ENCODE data around the gene KCNT2.

Gene KCNT2

GRCh38 chr1:196466654-196467053 lies 141.6 kb downstream of the KCNT2 start:
- POLR2A ChIA-PET: no interaction called here
- Histone ChIP-seq H3K9me3 (ENCODE audit: control insufficient read depth, insufficient read depth, low read depth, low read length) (no peaks in the 10 kb centered on the region), H3K4me3 (ENCODE audit: low read depth, low read length) (no peak overlapping the region), H3K4me1 (ENCODE audit: control insufficient read depth, insufficient read depth, low read length) (no peaks in the 10 kb centered on the region), H3K27ac (ENCODE audit: extremely low read depth, low read depth, low read length) (no peak overlapping the region), H3K36me3 (ENCODE audit: control insufficient read depth in 2 of 2, insufficient read depth in 1 of 2, low read length in 2 of 2) (no peaks in the 10 kb centered on the region)
- CTCF ChIA-PET: no interaction called here
- TF ChIP-seq SP2 (tag by site-specific recombination; IDR thresholded peaks at IDR 0.05) (no peak), AEBP2 (tag by site-specific recombination; IDR thresholded peaks at IDR 0.05; ENCODE audit: borderline replicate concordance) (no peak), BCL11A (tag by site-specific recombination; IDR thresholded peaks at IDR 0.05; ENCODE audit: low read depth) (no peak), ZNF629 (tag by site-specific recombination; IDR thresholded peaks at IDR 0.05) (no peak), KLF1 (tag by site-specific recombination; IDR thresholded peaks at IDR 0.05) (no peak), ZNF670 (tag by site-specific recombination; IDR thresholded peaks at IDR 0.05; ENCODE audit: low read depth) (no peak), PBX3 (CRISPR knock-in tag; IDR thresholded peaks at IDR 0.05) (no peak), ZBTB8A (tag by site-specific recombination; IDR thresholded peaks at IDR 0.05) (no peak), ZNF707 (tag by site-specific recombination; IDR thresholded peaks at IDR 0.05) (no peak)

- CTCF ChIA-PET: no interaction called here
- Histone ChIP-seq H3K9me3 (ENCODE audit: control insufficient read depth, insufficient read depth, low read depth, low read length) (no peaks in the 10 kb centered on the region), H3K4me3 (ENCODE audit: low read depth, low read length) (no peak overlapping the region), H3K27ac (ENCODE audit: extremely low read depth, low read depth, low read length) (no peak overlapping the region), H3K36me3 (ENCODE audit: control insufficient read depth in 2 of 2, insufficient read depth in 1 of 2, low read length in 2 of 2) (no peaks in the 10 kb centered on the region), H3K4me1 (ENCODE audit: control insufficient read depth, insufficient read depth, low read length) (no peaks in the 10 kb centered on the region)
- POLR2A ChIA-PET: no interaction called here
- TF ChIP-seq ATF2 (tag by site-specific recombination; IDR thresholded peaks at IDR 0.05; ENCODE audit: low read depth) (no peak), ZSCAN23 (tag by site-specific recombination; IDR thresholded peaks at IDR 0.05) (no peak), ZNF157 (tag by site-specific recombination; IDR thresholded peaks at IDR 0.05) (no peak), ZNF548 (tag by site-specific recombination; IDR thresholded peaks at IDR 0.05) (no peak), KLF17 (tag by site-specific recombination; IDR thresholded peaks at IDR 0.05) (no peak), ZNF211 (tag by site-specific recombination; IDR thresholded peaks at IDR 0.05; ENCODE audit: low read depth) (no peak), ZNF626 (tag by site-specific recombination; IDR thresholded peaks at IDR 0.05) (no peak), ZNF658 (tag by site-specific recombination; IDR thresholded peaks at IDR 0.05) (no peak), ZSCAN18 (tag by site-specific recombination; IDR thresholded peaks at IDR 0.05) (no peak), ZBTB10 (tag by site-specific recombination; IDR thresholded peaks at IDR 0.05) (no peak), GLI4 (tag by site-specific recombination; IDR thresholded peaks at IDR 0.05) (no peak), KLF7 (tag by site-specific recombination; IDR thresholded peaks at IDR 0.05; ENCODE audit: borderline replicate concordance) (no peak), MYNN (tag by site-specific recombination; IDR thresholded peaks at IDR 0.05; ENCODE audit: borderline replicate concordance) (no peak), ZNF426 (tag by site-specific recombination; IDR thresholded peaks at IDR 0.05) (no peak)
Observed at GRCh38 chr1:196466166-196466565, 142.1 kb downstream of the KCNT2 start.
